Measurements from ENCODE around the gene TBC1D3G. TPM values are rescaled to one million over a fixed set of nuclear protein-coding genes. Genes with fewer than 3 reads are reported as not detected.

The TBC1D3G gene
- under 0.01 TPM in 1 of 2 replicates, not detected in the other for total RNA-seq

DNA sequence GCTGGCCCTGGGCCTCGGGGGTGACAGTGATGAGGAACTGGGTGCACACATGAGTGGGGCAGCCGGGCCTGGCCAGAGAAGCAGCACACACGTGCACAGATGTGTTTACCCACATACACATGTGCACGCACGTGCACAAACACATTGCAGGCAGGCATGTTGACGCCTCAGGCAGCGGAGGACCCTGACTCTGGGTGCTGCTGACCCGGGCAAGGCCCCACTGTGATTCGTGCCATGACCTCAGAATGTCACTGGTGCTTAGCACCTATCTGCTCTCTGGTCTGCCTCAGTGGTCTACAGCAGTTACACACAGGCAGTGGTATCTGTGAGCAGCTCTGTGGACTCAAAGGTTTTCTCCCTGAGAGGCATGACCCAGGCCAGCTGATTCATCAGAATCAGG is at the start of gene TBC1D3G:
TSS of gene TBC1D3G (plus strand) at position 301 of the 400 bp plus-strand sequence. CDS start 1,528 bp downstream, outside the sequence.

Other genes starting within 250 kb of the TBC1D3G start
- not detected in 2 replicates for gene CCL3, start 233.7 kb upstream of the TBC1D3G start, total RNA-seq
- not detected in 2 replicates for gene CCL4, start 220.1 kb upstream of the TBC1D3G start, total RNA-seq
- not detected in 2 replicates for gene TBC1D3B, start 147.2 kb upstream of the TBC1D3G start, total RNA-seq
- not detected in 2 replicates for gene CCL3L1, start 127.1 kb upstream of the TBC1D3G start, total RNA-seq
- not detected in 2 replicates for gene CCL4L2, start 112.8 kb upstream of the TBC1D3G start, total RNA-seq
- gene TBC1D3I, start 59.3 kb upstream of the TBC1D3G start, total RNA-seq = not detected in 2 replicates
- gene TBC1D3H, start 64.6 kb downstream of the TBC1D3G start, total RNA-seq = not detected in 2 replicates
- 34.1 and 41.7 TPM in 2 replicates for gene ZNHIT3, start 162.8 kb downstream of the TBC1D3G start, total RNA-seq
- gene MYO19, start 211.0 kb downstream of the TBC1D3G start, total RNA-seq = 17.3 and 31.9 TPM in 2 replicates
- gene PIGW, start 211.1 kb downstream of the TBC1D3G start, total RNA-seq = 3.3 and 7.5 TPM in 2 replicates
- gene GGNBP2, start 221.0 kb downstream of the TBC1D3G start, total RNA-seq = 36.2 and 40.9 TPM in 2 replicates